HG03095 (cell line): Measurements from ENCODE around the gene CYFIP1.

Experiments used
- ATAC-seq: cut with Tn5 transposase; IDR thresholded peaks from one replicate; pipeline ENCODE4 v1.9.1; 2021; ENCODE audit warnings: moderate library complexity; ENCODE audit not compliant: unreplicated experiment

Gene CYFIP1

DNA sequence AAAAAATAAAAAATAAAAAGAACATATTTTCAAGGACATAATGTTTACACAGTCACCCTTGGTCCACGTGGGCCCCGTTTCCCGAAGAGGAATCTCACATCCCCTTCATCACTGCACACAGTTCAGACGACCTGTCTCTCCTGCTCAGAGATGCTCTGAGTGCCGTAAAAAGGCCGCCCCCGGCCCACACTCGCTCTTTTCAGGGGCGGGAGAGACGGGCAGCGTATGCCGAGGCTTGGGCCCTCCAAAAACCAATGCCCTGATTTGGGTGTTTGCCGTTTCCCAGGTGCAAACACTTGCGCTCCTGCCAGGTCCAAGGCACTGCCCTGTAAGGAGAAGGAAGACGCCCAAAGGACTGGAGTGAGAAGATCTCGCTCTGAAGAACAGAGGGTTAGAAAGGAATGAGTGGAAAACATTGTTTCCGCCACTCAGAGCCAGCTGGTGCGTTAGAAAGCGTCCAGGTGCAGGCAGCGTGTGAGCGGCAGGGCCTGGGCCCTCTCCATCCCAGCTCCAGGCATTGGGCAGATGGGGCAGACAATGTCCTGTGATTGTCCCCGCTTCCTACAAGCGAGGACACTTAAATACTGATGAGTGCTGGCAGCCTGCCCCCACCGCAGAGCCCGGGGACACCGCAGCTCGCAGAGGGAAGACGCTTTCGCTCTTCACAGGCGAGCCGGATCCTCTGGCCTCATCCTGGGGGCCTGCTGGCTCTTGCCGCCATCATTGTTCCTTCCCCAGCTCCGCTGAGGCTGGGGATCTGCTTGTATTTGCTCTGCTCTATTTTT, 88.5 kb downstream of the CYFIP1 start:
- no peak for ATAC-seq

GRCh38 chr15:22890296-22890695, 89.9 kb downstream of the CYFIP1 start:
- ATAC-seq, result no peak

GRCh38 chr15:22889146-22889818, 90.9 kb downstream of the CYFIP1 start:
- no peak for ATAC-seq

DNA sequence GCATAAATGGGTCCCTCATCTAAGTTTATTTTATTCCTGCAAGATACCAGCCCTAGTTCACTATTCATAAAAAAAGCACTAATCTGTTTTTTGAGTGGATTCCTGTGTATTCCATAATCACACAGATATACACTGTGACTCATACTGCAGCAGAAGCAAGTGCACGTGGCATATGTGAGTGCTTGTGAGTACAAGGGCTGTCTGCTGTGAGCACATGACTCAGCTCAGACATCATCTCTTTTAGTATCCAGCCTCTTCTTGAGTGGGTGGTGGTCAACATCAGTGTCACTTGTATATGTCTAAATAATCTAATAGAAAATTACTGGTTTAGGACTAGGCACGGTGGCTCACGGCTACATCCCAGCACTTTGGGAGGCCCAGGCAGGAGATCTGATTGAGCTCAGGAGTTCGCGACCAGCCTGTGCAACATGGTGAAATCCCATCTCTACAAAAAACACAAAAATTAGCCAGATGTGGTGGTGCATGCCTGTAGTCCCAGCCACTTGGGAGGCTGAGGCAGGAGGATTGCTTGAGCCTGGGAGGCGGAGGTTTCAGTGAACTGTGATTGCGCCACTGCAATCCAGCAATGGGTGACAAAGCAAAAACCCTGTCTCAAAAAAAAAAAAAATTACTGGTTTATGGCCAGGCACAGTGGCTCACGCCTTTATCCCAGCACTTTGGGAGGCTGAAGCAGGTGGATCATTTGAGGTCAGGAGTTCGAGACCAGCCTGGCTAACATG, 91.9 kb downstream of the CYFIP1 start:
- ATAC-seq, result no peak

GRCh38 chr15:22887157-22887951, 92.8 kb downstream of the CYFIP1 start:
- no peak for ATAC-seq

- no peak for ATAC-seq
Measured at GRCh38 chr15:22885120-22885519, 95.0 kb downstream of the CYFIP1 start.

- no peak for ATAC-seq
Measured at GRCh38 chr15:22884344-22884743, 95.8 kb downstream of the CYFIP1 start.

- ATAC-seq, result no peak
Measured at GRCh38 chr15:22883196-22883595, 97.0 kb downstream of the CYFIP1 start.

DNA sequence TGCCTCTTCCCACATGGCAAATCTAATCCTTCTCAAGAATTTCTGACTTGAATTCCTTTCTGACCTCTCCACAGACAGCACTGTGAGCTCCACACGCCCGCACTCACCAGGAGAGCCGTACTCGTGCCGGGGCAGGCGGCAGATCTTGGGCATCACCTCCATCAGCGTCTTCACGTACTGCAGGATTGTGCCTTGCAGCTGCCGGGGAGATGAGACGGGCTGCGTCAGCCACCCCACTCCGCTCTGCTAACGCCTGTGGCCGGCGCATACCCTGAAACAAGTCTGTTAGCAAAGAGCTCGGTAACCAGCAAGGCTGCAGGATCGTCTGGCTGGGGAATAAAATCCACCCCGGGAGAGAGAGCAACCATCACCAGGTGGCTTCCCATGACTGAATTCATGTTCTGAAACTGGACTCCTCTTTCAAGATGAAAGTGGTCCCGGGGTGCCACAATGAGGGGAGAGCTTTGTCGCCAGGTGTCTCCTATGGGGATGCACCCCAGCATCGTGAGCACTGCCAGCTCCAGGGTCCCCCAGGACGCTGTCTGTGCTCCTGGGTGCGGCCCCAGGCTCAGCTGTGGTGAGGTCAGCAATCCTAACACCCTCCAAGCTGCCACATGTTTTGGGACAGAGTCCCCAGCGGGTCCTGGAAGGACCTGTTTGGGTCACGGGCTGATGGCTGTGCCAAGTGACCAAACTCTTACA, 98.3 kb downstream of the CYFIP1 start:
- ATAC-seq, result no peak

DNA sequence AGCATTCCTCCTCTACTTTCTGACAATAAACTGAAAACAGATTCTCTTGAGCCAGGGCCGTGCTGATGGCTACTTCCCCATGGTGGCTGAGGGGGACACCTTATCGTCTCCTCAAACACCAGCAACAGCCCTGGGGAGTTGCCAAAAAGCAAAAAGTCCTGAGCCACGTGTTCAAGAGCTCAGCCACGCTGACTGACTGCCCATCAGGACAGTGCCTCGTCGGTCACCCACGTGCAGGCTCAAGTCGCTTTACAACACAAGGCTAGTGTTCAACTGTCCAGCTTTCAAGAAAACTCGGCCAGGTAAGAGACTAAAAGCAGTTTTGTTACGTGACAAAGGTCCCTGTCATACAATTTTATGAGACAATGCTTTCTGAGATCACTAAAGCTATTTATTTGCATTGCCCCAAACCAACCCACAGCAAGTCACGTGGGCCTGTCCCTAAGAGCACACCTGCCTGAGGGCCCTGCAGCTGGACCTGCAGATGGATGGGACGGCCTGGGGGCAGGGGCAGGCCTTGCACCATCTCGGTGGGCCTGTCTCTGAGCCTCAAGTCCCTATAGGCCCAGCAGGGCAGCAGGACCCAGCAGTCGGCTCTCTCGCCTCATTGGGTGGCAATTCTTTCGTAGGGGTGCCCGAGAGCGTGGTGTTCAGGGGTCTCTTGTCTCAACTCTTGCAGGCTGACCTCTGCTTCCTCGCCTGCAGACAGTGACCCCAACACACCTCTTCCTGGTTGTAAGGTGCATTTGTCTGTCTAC, 99.0 kb downstream of the CYFIP1 start:
- ATAC-seq, result no peak

GRCh38 chr15:22880068-22880980, 99.8 kb downstream of the CYFIP1 start:
- no peak for ATAC-seq

DNA sequence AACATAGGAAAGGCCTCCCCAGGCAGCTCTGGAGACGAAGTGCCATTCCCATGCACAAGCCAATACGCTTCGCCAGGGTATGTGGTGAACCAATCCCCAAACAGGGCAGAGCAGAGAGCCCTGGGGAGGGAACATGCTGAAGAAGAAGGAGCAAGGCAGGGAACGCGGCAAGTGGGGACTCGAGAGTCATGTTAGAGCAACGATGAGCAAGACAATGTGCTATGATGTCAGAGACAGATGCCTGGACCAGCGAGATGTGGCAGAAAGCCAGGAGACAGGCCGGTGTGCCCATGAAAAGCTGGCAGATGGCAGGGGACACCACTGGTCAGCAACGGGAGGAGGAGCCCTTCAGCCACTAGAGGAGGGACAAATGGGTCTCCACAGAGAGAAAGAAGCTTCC, 102.1 kb downstream of the CYFIP1 start:
- ATAC-seq, result no peak

GRCh38 chr15:22877607-22878006, 102.6 kb downstream of the CYFIP1 start:
- ATAC-seq, result no peak

- no peak for ATAC-seq
Measured at GRCh38 chr15:22877117-22877516, 103.1 kb downstream of the CYFIP1 start.

GRCh38 chr15:22874966-22875365, 105.2 kb downstream of the CYFIP1 start:
- no peak for ATAC-seq

GRCh38 chr15:22874256-22874655, 105.9 kb downstream of the CYFIP1 start:
- ATAC-seq, result no peak

- ATAC-seq, result no peak
Measured at GRCh38 chr15:22873841-22874240, 106.3 kb downstream of the CYFIP1 start.

GRCh38 chr15:22872936-22873701, 107.0 kb downstream of the CYFIP1 start:
- no peak for ATAC-seq
